H9 (cell line): ENCODE data around the gene FMO3. TPM values are rescaled to one million over a fixed set of nuclear protein-coding genes. Genes with fewer than 3 reads are reported as not detected.

ENCODE experiments used
- DNase-seq: peaks from one replicate; pipeline ENCODE4 v3.0.0-alpha.2; 2017
- H2AFZ ChIP-seq: one replicate; pipeline ENCODE4 v1.6.1; 2013; ENCODE audit warnings: mild to moderate bottlenecking, low read length, control low read depth, moderate library complexity
- H2AK5ac ChIP-seq: 2 replicates; pipeline ENCODE4 v1.6.1; 2013; ENCODE audit warnings: low read length, control low read depth, mixed read lengths; ENCODE audit not compliant: insufficient read length
- H2BK120ac ChIP-seq: one replicate; pipeline ENCODE4 v1.6.1; 2013; ENCODE audit warnings: low read depth, mild to moderate bottlenecking, low read length, control low read depth, inconsistent platforms; ENCODE audit not compliant: poor library complexity, severe bottlenecking
- H2BK12ac ChIP-seq: 2 replicates; pipeline ENCODE4 v1.6.1; 2013; ENCODE audit warnings: low read length, control low read depth, mixed read lengths, low read depth; ENCODE audit not compliant: insufficient read length
- H2BK15ac ChIP-seq: 2 replicates; pipeline ENCODE4 v1.6.1; 2013; ENCODE audit warnings: low read depth, low read length, control low read depth
- H2BK20ac ChIP-seq: one replicate; pipeline ENCODE4 v1.6.1; 2013; ENCODE audit warnings: low read depth, mild to moderate bottlenecking, low read length, control low read depth, inconsistent platforms; ENCODE audit not compliant: poor library complexity, severe bottlenecking
- H2BK5ac ChIP-seq: 2 replicates; pipeline ENCODE4 v1.6.1; 2013; ENCODE audit warnings: low read length, control low read depth, mixed read lengths; ENCODE audit not compliant: insufficient read length
- H3K14ac ChIP-seq: 2 replicates; pipeline ENCODE4 v1.6.1; 2013; ENCODE audit warnings: low read length, control low read depth; ENCODE audit not compliant: insufficient read depth
- H3K18ac ChIP-seq: 2 replicates; pipeline ENCODE4 v1.6.1; 2013; ENCODE audit warnings: low read depth, mild to moderate bottlenecking, mixed read lengths, low read length, control low read depth; ENCODE audit not compliant: insufficient read length
- H3K23ac ChIP-seq: 2 replicates; pipeline ENCODE4 v1.6.1; 2013; ENCODE audit warnings: low read length, control low read depth, mixed read lengths, low read depth; ENCODE audit not compliant: insufficient read length
- H3K23me2 ChIP-seq: 2 replicates; pipeline ENCODE4 v1.6.1; 2013; ENCODE audit warnings: low read depth, mild to moderate bottlenecking, mixed read lengths, low read length, control low read depth; ENCODE audit not compliant: insufficient read length, poor library complexity, severe bottlenecking
- H3K27ac ChIP-seq: 2 replicates; pipeline ENCODE4 v1.5.1; 2013; ENCODE audit warnings: low read length, control low read depth, mixed read lengths, low read depth; ENCODE audit not compliant: insufficient read length
- H3K27me3 ChIP-seq: 2 replicates; pipeline ENCODE4 v1.6.1; 2013; ENCODE audit warnings: low read length, control low read depth, inconsistent platforms; ENCODE audit not compliant: insufficient read depth
- H3K4ac ChIP-seq: 2 replicates; pipeline ENCODE4 v1.6.1; 2013; ENCODE audit warnings: low read depth, mild to moderate bottlenecking, control low read depth, inconsistent platforms, low read length, moderate library complexity
- H3K4me1 ChIP-seq: 2 replicates; pipeline ENCODE4 v1.6.1; 2013; ENCODE audit warnings: low read length, control low read depth, inconsistent platforms; ENCODE audit not compliant: insufficient read depth
- H3K4me2 ChIP-seq: 2 replicates; pipeline ENCODE4 v1.6.1; 2013; ENCODE audit warnings: low read length, control low read depth, mixed read lengths; ENCODE audit not compliant: insufficient read length, insufficient read depth
- H3K56ac ChIP-seq: 2 replicates; pipeline ENCODE4 v1.6.1; 2013; ENCODE audit warnings: low read depth, mild to moderate bottlenecking, mixed read lengths, low read length, control low read depth; ENCODE audit not compliant: insufficient read length
- H3K79me1 ChIP-seq: 2 replicates; pipeline ENCODE4 v1.6.1; 2013; ENCODE audit warnings: low read depth, mild to moderate bottlenecking, moderate library complexity, low read length, control low read depth, inconsistent platforms; ENCODE audit not compliant: insufficient read depth, poor library complexity, severe bottlenecking
- H3K79me2 ChIP-seq: 2 replicates; pipeline ENCODE4 v1.6.1; 2013; ENCODE audit warnings: low read length, control low read depth, inconsistent platforms; ENCODE audit not compliant: insufficient read depth
- H3K9ac ChIP-seq: 2 replicates; pipeline ENCODE4 v1.6.1; 2013; ENCODE audit warnings: low read length, control low read depth, mixed read lengths; ENCODE audit not compliant: insufficient read length; ENCODE audit errors: extremely low read depth
- H3K9me3 ChIP-seq: one replicate; pipeline ENCODE4 v1.6.1; 2013; ENCODE audit warnings: low read depth, low read length, inconsistent platforms; ENCODE audit not compliant: control insufficient read depth
- H3T11ph ChIP-seq: one replicate; pipeline ENCODE4 v1.6.1; 2013; ENCODE audit warnings: mild to moderate bottlenecking, low read length, control low read depth, inconsistent platforms
- H4K20me1 ChIP-seq: one replicate; pipeline ENCODE4 v1.6.1; 2013; ENCODE audit not compliant: control insufficient read depth, insufficient read length, insufficient read depth
- H4K5ac ChIP-seq: 2 replicates; pipeline ENCODE4 v1.6.1; 2013; ENCODE audit warnings: low read depth, mild to moderate bottlenecking, mixed read lengths, low read length, control low read depth; ENCODE audit not compliant: insufficient read length
- H4K8ac ChIP-seq: replicated peaks from 2 replicates; pipeline ENCODE4 v1.6.1; 2013; ENCODE audit warnings: low read length, control low read depth, mixed read lengths, low read depth; ENCODE audit not compliant: insufficient read length
- H4K91ac ChIP-seq: 2 replicates; pipeline ENCODE4 v1.6.1; 2013; ENCODE audit warnings: low read depth, mild to moderate bottlenecking, moderate library complexity, mixed read lengths, low read length, control low read depth; ENCODE audit not compliant: insufficient read length
- H3K27ac Mint-ChIP-seq, 3 experiments: 2 replicates in 2 of 3; 3 replicates in 1 of 3; pipeline ENCODE4 v1.8.0; 2020 to 2021; ENCODE audit warnings: mixed read lengths in 3 of 3, mild to moderate bottlenecking in 1 of 3, moderate library complexity in 1 of 3
- H3K27me3 Mint-ChIP-seq: 2 replicates; pipeline ENCODE4 v1.8.0; 2021; ENCODE audit warnings: low read depth, mild to moderate bottlenecking, moderate library complexity, mixed read lengths
- H3K36me3 Mint-ChIP-seq, 3 experiments: 2 replicates in 2 of 3; 3 replicates in 1 of 3; pipeline ENCODE4 v1.8.0; 2020 to 2021; ENCODE audit warnings: low read depth in 3 of 3, mixed read lengths in 3 of 3; ENCODE audit not compliant: insufficient read depth in 1 of 3
- H3K4me1 Mint-ChIP-seq, 2 experiments: 2 replicates each; pipeline ENCODE4 v1.8.0; 2020; ENCODE audit warnings: mixed read lengths in 2 of 2
- H3K4me3 Mint-ChIP-seq, 2 experiments: 2 replicates in 1 of 2; 3 replicates in 1 of 2; pipeline ENCODE4 v1.8.0; 2020 to 2021; ENCODE audit warnings: mild to moderate bottlenecking in 2 of 2, mixed read lengths in 2 of 2, moderate library complexity in 1 of 2
- H3K9me3 Mint-ChIP-seq, 2 experiments: 2 replicates in 1 of 2; 3 replicates in 1 of 2; pipeline ENCODE4 v1.8.0; 2020; ENCODE audit warnings: mild to moderate bottlenecking in 2 of 2, mixed read lengths in 2 of 2, moderate library complexity in 1 of 2
- WGBS: extraction: QIAGEN DNeasy Blood & Tissue Kit; methylation state at CpG from one replicate; pipeline ENCODE4 v1.1.7; 2013; ENCODE audit warnings: missing lambda C conversion rate, low lambda C conversion rate, mixed read lengths; ENCODE audit not compliant: insufficient read length; ENCODE audit errors: extremely low coverage; 5-methylcytosine and 5-hydroxymethylcytosine counted together
- total RNA-seq: library from RNA; stranded (reverse); gene quantifications from 2 replicates; pipeline ENCODE4 v1.2.1, GENCODE V29; 2021
- TF ChIP-seq, protein P1 (sequence below): fragments of 200-600 bp; sonication (generic); conservative IDR thresholded peaks from 3 replicates; pipeline ENCODE4 v1.8.0; 2021; ENCODE audit warnings: antibody characterized with exemption, mild to moderate bottlenecking

Gene FMO3
- total RNA-seq, 1 experiment from 2014 or later, result not detected

DNA sequence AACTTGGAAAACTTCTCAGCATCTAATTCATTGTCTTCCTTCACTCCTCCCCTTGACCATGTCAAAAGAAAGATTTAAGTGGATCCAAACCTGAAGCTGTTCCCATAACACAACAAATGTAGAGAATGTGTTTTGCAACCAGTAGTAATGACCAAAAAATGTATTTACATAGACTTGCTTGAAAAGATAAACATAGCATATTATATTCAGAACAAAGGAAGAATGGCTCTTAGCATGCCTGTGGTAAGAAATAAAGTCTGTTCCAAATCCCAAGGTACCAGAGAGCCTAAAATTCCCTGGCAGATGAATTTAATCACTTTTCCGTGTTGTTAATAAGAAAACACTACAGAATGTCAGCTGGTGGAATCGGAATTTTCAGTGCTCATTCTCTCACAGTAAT, 36.8 kb downstream of the FMO3 start:
- Histone ChIP-seq H3K4me2 (no peak overlapping the region), H2BK5ac (no peak overlapping the region), H2BK12ac (no peak overlapping the region), H3K23me2 (no peaks in the 10 kb centered on the region), H4K20me1 (no peaks in the 10 kb centered on the region), H3K4ac (no peak overlapping the region), H4K5ac (no peak overlapping the region), H2BK120ac (no peak overlapping the region), H4K8ac (no peak overlapping the region), H3K9ac (no peak overlapping the region), H3K79me2 (no peaks in the 10 kb centered on the region), H2AK5ac (no peak overlapping the region), H3K18ac (no peak overlapping the region), H3K56ac (no peak overlapping the region), H3K27me3 (no peaks in the 10 kb centered on the region), H3K79me1 (no peaks in the 10 kb centered on the region), H2BK20ac (no peak overlapping the region), H3K14ac (no peak overlapping the region), H3K9me3 (no peaks in the 10 kb centered on the region), H4K91ac (no peak overlapping the region), H3K4me1 (no peaks in the 10 kb centered on the region), H3T11ph (no peak overlapping the region), H2AFZ (no peak overlapping the region), H3K27ac (no peak overlapping the region), H3K23ac (no peak overlapping the region), H2BK15ac (no peak overlapping the region)
- Mint-ChIP-seq H3K27me3 (no peaks in the 10 kb centered on the region), H3K4me3 (no peak overlapping the region), H3K36me3 (no peaks in the 10 kb centered on the region), H3K9me3 (no peaks in the 10 kb centered on the region), H3K27ac (no peak overlapping the region), H3K4me1 (no peaks in the 10 kb centered on the region)
- TF ChIP-seq, protein P1, sequence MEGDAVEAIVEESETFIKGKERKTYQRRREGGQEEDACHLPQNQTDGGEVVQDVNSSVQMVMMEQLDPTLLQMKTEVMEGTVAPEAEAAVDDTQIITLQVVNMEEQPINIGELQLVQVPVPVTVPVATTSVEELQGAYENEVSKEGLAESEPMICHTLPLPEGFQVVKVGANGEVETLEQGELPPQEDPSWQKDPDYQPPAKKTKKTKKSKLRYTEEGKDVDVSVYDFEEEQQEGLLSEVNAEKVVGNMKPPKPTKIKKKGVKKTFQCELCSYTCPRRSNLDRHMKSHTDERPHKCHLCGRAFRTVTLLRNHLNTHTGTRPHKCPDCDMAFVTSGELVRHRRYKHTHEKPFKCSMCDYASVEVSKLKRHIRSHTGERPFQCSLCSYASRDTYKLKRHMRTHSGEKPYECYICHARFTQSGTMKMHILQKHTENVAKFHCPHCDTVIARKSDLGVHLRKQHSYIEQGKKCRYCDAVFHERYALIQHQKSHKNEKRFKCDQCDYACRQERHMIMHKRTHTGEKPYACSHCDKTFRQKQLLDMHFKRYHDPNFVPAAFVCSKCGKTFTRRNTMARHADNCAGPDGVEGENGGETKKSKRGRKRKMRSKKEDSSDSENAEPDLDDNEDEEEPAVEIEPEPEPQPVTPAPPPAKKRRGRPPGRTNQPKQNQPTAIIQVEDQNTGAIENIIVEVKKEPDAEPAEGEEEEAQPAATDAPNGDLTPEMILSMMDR, result no peak
- no CpG with 5 or more reads among the region's 2 CpGs for WGBS
- DNase-seq, result no peak
